ENCODE results near the gene TBCE.

DNA sequence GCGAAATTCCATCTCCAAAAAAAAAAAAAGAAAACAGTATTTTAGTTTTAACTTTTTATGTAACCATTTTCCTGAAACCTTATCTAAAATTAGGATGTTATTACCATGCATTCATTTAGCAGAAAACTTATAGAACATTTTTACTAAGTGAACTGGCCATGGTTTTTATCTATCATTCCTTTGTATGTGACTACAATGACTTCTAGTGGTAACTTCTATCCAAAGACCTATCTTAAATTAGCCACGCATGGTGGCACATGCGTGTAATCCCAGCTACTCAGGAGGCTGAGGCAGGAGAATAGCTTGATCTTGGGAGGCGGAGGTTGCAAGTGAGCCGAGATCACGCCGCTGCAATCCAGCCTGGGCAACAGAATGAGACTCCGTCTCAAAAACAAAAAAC, 27.5 kb upstream of the TBCE start:
- TF ChIP-seq ZSCAN29 (IDR thresholded peaks at IDR 0.05) (no peak), RFX7 (CRISPR knock-in tag; IDR thresholded peaks at IDR 0.05) (no peak), EZH2 (IDR thresholded peaks at IDR 0.05; ENCODE audit: borderline replicate concordance, low read depth, low read length) (no peak), SIN3A (IDR thresholded peaks at IDR 0.05; ENCODE audit: borderline replicate concordance in 2 of 2, control insufficient read depth in 1 of 2, low read depth in 2 of 2, low read length in 2 of 2) (no peak), RAD21 (CRISPR knock-in tag; conservative IDR thresholded peaks at IDR 0.05 in 1 of 2, IDR thresholded peaks at IDR 0.05 in 1 of 2) (no peak), PCBP1 (IDR thresholded peaks at IDR 0.05; ENCODE audit: low read depth, low read length, poor library complexity, severe bottlenecking) (no peak), BACH1 (tag; IDR thresholded peaks at IDR 0.05) (no peak)
- TF ChIP-seq, protein P1, sequence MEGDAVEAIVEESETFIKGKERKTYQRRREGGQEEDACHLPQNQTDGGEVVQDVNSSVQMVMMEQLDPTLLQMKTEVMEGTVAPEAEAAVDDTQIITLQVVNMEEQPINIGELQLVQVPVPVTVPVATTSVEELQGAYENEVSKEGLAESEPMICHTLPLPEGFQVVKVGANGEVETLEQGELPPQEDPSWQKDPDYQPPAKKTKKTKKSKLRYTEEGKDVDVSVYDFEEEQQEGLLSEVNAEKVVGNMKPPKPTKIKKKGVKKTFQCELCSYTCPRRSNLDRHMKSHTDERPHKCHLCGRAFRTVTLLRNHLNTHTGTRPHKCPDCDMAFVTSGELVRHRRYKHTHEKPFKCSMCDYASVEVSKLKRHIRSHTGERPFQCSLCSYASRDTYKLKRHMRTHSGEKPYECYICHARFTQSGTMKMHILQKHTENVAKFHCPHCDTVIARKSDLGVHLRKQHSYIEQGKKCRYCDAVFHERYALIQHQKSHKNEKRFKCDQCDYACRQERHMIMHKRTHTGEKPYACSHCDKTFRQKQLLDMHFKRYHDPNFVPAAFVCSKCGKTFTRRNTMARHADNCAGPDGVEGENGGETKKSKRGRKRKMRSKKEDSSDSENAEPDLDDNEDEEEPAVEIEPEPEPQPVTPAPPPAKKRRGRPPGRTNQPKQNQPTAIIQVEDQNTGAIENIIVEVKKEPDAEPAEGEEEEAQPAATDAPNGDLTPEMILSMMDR (IDR thresholded peaks at IDR 0.05 in 2 of 3, conservative IDR thresholded peaks at IDR 0.05 in 1 of 3; ENCODE audit: insufficient read depth in 2 of 3, low read depth in 1 of 3, low read length in 3 of 3) = no peak
- TF ChIP-seq, protein P2, sequence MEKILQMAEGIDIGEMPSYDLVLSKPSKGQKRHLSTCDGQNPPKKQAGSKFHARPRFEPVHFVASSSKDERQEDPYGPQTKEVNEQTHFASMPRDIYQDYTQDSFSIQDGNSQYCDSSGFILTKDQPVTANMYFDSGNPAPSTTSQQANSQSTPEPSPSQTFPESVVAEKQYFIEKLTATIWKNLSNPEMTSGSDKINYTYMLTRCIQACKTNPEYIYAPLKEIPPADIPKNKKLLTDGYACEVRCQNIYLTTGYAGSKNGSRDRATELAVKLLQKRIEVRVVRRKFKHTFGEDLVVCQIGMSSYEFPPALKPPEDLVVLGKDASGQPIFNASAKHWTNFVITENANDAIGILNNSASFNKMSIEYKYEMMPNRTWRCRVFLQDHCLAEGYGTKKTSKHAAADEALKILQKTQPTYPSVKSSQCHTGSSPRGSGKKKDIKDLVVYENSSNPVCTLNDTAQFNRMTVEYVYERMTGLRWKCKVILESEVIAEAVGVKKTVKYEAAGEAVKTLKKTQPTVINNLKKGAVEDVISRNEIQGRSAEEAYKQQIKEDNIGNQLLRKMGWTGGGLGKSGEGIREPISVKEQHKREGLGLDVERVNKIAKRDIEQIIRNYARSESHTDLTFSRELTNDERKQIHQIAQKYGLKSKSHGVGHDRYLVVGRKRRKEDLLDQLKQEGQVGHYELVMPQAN (IDR thresholded peaks at IDR 0.05; ENCODE audit: borderline replicate concordance) = no peak
- TF ChIP-seq, protein P3, sequence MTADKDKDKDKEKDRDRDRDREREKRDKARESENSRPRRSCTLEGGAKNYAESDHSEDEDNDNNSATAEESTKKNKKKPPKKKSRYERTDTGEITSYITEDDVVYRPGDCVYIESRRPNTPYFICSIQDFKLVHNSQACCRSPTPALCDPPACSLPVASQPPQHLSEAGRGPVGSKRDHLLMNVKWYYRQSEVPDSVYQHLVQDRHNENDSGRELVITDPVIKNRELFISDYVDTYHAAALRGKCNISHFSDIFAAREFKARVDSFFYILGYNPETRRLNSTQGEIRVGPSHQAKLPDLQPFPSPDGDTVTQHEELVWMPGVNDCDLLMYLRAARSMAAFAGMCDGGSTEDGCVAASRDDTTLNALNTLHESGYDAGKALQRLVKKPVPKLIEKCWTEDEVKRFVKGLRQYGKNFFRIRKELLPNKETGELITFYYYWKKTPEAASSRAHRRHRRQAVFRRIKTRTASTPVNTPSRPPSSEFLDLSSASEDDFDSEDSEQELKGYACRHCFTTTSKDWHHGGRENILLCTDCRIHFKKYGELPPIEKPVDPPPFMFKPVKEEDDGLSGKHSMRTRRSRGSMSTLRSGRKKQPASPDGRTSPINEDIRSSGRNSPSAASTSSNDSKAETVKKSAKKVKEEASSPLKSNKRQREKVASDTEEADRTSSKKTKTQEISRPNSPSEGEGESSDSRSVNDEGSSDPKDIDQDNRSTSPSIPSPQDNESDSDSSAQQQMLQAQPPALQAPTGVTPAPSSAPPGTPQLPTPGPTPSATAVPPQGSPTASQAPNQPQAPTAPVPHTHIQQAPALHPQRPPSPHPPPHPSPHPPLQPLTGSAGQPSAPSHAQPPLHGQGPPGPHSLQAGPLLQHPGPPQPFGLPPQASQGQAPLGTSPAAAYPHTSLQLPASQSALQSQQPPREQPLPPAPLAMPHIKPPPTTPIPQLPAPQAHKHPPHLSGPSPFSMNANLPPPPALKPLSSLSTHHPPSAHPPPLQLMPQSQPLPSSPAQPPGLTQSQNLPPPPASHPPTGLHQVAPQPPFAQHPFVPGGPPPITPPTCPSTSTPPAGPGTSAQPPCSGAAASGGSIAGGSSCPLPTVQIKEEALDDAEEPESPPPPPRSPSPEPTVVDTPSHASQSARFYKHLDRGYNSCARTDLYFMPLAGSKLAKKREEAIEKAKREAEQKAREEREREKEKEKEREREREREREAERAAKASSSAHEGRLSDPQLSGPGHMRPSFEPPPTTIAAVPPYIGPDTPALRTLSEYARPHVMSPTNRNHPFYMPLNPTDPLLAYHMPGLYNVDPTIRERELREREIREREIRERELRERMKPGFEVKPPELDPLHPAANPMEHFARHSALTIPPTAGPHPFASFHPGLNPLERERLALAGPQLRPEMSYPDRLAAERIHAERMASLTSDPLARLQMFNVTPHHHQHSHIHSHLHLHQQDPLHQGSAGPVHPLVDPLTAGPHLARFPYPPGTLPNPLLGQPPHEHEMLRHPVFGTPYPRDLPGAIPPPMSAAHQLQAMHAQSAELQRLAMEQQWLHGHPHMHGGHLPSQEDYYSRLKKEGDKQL (CRISPR knock-in tag; IDR thresholded peaks at IDR 0.05; ENCODE audit: borderline replicate concordance) = no peak
- TF ChIP-seq, protein P4, sequence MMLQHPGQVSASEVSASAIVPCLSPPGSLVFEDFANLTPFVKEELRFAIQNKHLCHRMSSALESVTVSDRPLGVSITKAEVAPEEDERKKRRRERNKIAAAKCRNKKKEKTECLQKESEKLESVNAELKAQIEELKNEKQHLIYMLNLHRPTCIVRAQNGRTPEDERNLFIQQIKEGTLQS (IDR thresholded peaks at IDR 0.05) = no peak
- TF ChIP-seq, protein P4 (CRISPR knock-in tag; conservative IDR thresholded peaks at IDR 0.05) = no peak
- TF ChIP-seq, protein P5, sequence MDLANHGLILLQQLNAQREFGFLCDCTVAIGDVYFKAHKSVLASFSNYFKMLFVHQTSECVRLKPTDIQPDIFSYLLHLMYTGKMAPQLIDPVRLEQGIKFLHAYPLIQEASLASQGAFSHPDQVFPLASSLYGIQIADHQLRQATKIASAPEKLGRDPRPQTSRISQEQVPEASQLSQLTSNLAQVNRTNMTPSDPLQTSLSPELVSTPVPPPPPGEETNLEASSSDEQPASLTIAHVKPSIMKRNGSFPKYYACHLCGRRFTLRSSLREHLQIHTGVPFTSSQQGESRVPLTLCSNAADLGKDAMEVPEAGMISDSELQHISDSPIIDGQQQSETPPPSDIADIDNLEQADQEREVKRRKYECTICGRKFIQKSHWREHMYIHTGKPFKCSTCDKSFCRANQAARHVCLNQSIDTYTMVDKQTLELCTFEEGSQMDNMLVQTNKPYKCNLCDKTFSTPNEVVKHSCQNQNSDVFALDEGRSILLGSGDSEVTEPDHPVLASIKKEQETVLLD (IDR thresholded peaks at IDR 0.05) = no peak
- TF ChIP-seq, protein P6, sequence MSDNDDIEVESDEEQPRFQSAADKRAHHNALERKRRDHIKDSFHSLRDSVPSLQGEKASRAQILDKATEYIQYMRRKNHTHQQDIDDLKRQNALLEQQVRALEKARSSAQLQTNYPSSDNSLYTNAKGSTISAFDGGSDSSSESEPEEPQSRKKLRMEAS (CRISPR knock-in tag; IDR thresholded peaks at IDR 0.05) = no peak
